ENCODE results near the gene CALHM5. TPM values are rescaled to one million over a fixed set of nuclear protein-coding genes. Genes with fewer than 3 reads are reported as not detected.
A peak's percentile ranks its signal among the peaks of the same experiment; 100 is the strongest.
"Not testable (repeated sequence)": the region's sequence is repeated elsewhere in the genome, so short reads cannot be mapped to it uniquely, and the experiment has no call there.

CALHM5 gene
- total and polyA plus RNA-seq, 3 donors from 2014 or later = 1.5 to 2.0 (median 2.0) TPM

DNA sequence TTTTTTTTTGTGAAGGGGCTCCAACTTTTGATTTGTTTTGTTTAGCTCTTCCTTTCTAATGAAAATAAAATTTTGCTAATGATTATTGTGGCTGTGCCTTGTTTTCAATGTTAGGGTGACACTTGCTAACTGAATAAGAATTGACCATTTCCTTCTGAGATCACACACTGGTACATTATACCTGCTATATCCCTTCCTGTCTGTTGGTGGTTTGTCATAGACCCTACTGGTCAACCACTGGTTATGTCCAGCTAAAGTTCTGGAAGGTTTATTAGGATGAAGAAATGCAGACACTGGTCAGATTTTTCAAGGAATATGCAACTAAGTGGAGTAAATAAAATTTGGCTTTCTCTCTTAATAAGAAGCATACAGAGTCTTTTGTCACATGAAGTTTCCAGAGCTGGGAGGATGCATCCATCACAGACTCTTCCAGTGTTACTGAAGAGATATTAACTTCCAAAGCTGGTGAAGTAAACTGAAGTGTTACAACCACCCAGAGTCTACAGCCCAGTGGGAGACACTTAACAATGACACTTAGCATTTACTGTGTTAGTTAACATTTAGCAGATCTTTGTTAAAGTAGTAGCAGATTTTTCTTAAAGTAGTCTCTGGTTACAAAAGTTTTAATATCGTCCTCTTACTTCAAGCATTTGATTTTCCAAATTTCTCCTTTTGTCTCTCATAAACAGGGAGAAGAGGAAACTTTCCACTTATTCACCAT is 19.7 kb upstream of the CALHM5 start:
- no peak overlapping the region for H3K27ac ChIP-seq
- no peaks in the 10 kb centered on the region for H3K27me3 ChIP-seq
- H3K36me3 ChIP-seq (ENCODE audit: low read depth, missing control alignments) = no peaks in the 10 kb centered on the region
- DNase-seq = no peak
- WGBS, 2 donors = 85 to 92% methylated on average over 1 of the region's 1 CpG
- H3K4me1 ChIP-seq = no peaks in the 10 kb centered on the region
- intact Hi-C loops (cut with DNase I; ENCODE audit: low total_unique reads) = no loop called here
- no peak for TF ChIP-seq POLR2A (IDR thresholded peaks at IDR 0.05)
- TF ChIP-seq, protein P1, sequence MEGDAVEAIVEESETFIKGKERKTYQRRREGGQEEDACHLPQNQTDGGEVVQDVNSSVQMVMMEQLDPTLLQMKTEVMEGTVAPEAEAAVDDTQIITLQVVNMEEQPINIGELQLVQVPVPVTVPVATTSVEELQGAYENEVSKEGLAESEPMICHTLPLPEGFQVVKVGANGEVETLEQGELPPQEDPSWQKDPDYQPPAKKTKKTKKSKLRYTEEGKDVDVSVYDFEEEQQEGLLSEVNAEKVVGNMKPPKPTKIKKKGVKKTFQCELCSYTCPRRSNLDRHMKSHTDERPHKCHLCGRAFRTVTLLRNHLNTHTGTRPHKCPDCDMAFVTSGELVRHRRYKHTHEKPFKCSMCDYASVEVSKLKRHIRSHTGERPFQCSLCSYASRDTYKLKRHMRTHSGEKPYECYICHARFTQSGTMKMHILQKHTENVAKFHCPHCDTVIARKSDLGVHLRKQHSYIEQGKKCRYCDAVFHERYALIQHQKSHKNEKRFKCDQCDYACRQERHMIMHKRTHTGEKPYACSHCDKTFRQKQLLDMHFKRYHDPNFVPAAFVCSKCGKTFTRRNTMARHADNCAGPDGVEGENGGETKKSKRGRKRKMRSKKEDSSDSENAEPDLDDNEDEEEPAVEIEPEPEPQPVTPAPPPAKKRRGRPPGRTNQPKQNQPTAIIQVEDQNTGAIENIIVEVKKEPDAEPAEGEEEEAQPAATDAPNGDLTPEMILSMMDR (IDR thresholded peaks at IDR 0.05) = no peak
- H3K9me3 ChIP-seq = no peaks in the 10 kb centered on the region
- H3K4me3 ChIP-seq = no peak overlapping the region

DNA sequence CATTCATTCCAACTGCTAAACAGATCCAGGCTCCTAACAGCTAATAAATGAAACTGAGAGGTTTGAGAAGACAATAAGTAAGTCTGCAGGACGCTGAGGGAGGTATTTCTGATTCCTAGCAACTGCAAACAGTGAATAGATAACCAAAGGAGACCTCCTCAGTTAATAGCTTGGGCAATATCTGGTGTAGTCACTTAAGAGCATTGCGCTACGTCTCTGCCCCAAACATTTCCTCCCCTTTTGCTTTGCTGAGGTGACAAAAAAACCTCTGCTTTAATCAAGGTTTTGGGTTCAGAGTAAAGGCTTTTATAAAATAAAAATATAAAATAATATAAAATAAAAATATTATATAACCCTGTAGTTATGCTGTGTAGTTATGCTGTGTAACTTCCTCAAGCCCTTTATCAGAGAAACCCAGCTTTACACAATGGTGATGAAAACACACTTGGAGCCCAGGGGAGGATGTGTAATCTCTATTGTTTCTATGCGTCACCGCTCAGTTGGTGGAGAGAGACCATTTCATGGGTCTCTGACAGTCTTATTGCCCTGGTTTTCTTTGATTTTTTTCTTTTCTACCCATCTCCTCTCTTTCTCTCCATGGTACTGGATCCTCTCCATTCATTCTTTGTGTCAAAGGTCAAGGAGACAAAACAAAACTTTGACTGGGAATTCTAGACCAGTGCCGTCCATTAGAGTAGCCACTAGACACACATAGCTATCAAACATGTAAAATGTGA is 18.9 kb upstream of the CALHM5 start:
- TF ChIP-seq, protein P1 (IDR thresholded peaks at IDR 0.05) = no peak
- no peak for TF ChIP-seq POLR2A (IDR thresholded peaks at IDR 0.05)
- no peaks in the 10 kb centered on the region for H3K36me3 ChIP-seq (ENCODE audit: low read depth, missing control alignments)

DNA sequence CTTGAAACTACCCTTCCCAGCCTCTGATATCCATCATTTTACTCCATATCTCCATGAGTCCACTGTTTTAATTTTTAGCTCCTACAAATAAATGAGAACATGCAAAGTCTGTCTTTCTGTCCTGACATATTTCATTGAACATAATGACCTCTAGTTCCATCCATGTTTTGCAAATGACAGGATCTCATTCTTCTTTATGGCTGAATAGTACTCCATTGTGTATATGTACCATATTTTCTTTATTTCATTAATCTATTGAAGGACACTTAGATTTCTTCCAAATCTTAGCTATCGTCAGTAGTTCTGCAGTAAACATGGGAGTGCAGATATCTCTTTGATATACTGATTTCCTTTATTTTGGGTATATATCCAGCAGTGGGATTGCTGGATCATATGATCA is 16.3 kb upstream of the CALHM5 start:
- intact Hi-C loops (cut with DNase I; ENCODE audit: low total_unique reads); DNase-seq: not testable (repeated sequence)
- 90 to 91% methylated on average over 1 of the region's 1 CpG for WGBS, 2 donors

More for the DNA sequence above, 18.9 kb upstream of the CALHM5 start:
- Histone ChIP-seq H3K27me3 (no peaks in the 10 kb centered on the region), H3K9me3 (no peaks in the 10 kb centered on the region), H3K4me3 (no peak overlapping the region), H3K27ac (no peak overlapping the region), H3K4me1 (no peaks in the 10 kb centered on the region)
- intact Hi-C loops (cut with DNase I; ENCODE audit: low total_unique reads) = no loop called here
- no peak for DNase-seq
- 77 to 89% methylated on average over 6 of the region's 6 CpGs for WGBS, 2 donors

DNA sequence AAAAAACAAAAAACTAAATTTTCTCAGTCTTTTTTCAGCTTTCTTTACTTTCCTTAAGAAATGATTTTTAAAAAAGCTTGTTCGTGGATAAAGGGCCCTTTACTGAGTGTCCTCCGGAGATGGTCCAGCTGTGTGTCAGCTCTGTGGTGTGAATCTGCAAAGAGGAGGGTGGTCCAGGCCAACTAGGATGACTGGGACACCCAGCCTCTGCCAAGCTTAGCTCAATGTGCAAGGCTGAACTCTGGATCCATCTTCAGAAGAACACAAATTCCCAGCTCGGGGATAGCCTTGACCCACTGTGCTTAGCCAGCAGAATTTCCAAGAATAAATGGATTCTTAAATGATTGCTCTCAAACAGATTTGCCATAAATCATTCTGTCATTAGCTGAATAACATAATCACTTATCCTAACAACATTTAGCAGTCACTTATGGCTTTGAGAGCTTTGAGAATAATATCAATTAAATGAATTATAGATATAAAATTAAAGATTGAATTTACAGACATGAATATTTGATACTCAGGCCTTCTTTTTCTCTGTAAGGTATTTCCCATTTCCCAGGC is 14.2 kb upstream of the CALHM5 start:
- TF ChIP-seq, protein P1 (IDR thresholded peaks at IDR 0.05) = no peak
- TF ChIP-seq POLR2A (IDR thresholded peaks at IDR 0.05) = no peak
- no peak overlapping the region for H3K4me3 ChIP-seq
- DNase-seq = peak; percentile 69
- no peak overlapping the region for H3K27ac ChIP-seq
- H3K4me1 ChIP-seq = no peaks in the 10 kb centered on the region
- no peaks in the 10 kb centered on the region for H3K27me3 ChIP-seq
- no peaks in the 10 kb centered on the region for H3K36me3 ChIP-seq (ENCODE audit: low read depth, missing control alignments)
- H3K9me3 ChIP-seq = no peaks in the 10 kb centered on the region
- intact Hi-C loops (cut with DNase I; ENCODE audit: low total_unique reads) = no loop called here
- 50 to 63% methylated on average over 3 of the region's 3 CpGs for WGBS, 2 donors

More for the DNA sequence above, 16.3 kb upstream of the CALHM5 start:
- not testable (repeated sequence) for H3K27me3 ChIP-seq; H3K9me3 ChIP-seq; H3K4me3 ChIP-seq; H3K27ac ChIP-seq; H3K4me1 ChIP-seq; H3K36me3 ChIP-seq (ENCODE audit: low read depth, missing control alignments)

DNA sequence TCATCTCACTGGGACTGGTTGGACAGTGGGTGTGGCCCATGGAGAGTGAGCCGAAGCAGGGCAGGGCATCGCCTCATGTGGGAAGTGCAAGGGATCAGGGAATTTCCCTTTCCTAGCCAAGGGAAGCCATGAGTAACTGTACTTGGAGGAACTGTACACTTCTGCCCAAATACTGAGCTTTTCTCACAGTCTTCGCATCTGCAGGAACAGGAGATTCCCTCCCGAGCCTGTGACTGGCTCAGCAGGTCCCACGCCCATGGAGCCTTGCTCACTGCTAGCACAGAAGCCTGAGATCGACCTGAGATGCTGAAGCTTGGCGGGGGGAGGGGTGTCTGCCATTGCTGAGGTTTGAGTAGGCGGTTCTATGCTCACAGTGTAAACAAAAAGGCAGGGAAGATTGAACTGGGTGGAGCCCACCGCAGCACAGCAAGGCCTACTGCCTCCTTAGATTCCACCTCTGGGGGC is 10.4 kb upstream of the CALHM5 start:
- Histone ChIP-seq H3K36me3 (ENCODE audit: low read depth, missing control alignments) (no peaks in the 10 kb centered on the region), H3K4me3 (no peak overlapping the region), H3K27ac (no peak overlapping the region), H3K4me1 (no peaks in the 10 kb centered on the region), H3K27me3 (no peaks in the 10 kb centered on the region), H3K9me3 (no peaks in the 10 kb centered on the region)
- WGBS, 2 donors = 66 to 73% methylated on average over 5 to 9 of the region's 9 CpGs
- no peak for DNase-seq
- intact Hi-C loops (cut with DNase I; ENCODE audit: low total_unique reads) = no loop called here
- TF ChIP-seq, protein P1 (IDR thresholded peaks at IDR 0.05) = no peak
- no peak for TF ChIP-seq POLR2A (IDR thresholded peaks at IDR 0.05)
